HCT116 (cell line): ENCODE measurements around the gene B4GALNT3. TPM values are rescaled to one million over a fixed set of nuclear protein-coding genes. Genes with fewer than 3 reads are reported as not detected.

Experiments used
- ATAC-seq: fragments of 200-7000 bp; cut with Tn5 transposase; 2 replicates; pipeline ENCODE4 v1.9.1; 2020; ENCODE audit warnings: mild to moderate bottlenecking, moderate library complexity
- BruUV-seq: library from RNA; stranded (reverse); fragments of 400-500 nt; replicated peaks from 2 replicates; lab custom pipeline; 2021; lab: Mats Ljungman, UMichigan
- CTCF ChIA-PET: fragments of 300-600 bp; sonication (Branson Sonifier 250); formaldehyde crosslinking; loops from one replicate; lab custom pipeline; 2021; ENCODE audit warnings: antibody characterized with exemption; lab: Charles Lee
- POLR2A ChIA-PET: fragments of 300-600, 350-600 bp; sonication (Branson Sonifier 250); formaldehyde crosslinking; loops from one replicate; lab custom pipeline; 2021; ENCODE audit warnings: antibody characterized with exemption; lab: Charles Lee
- RAD21 ChIA-PET, 2 experiments: fragments of 300-600 bp; sonication (Branson Sonifier 250); formaldehyde crosslinking; loops; one replicate each; lab custom pipeline; 2023; ENCODE audit warnings: low total read pairs in 2 of 2; ENCODE audit not compliant: uncharacterized antibody in 2 of 2, unreplicated experiment in 2 of 2, low non-redundant PET in 1 of 2; lab: Charles Lee
- DNase-seq: peaks from one replicate; pipeline ENCODE4 v3.0.0-alpha.2; 2010; ENCODE audit warnings: low read depth, low spot score
- H2AFZ ChIP-seq: fragments of 200-600 bp; shearing (Covaris generic), sonication (generic); 2 replicates; pipeline ENCODE4 v1.6.1; 2017; ENCODE audit warnings: low read depth, mixed run types, mixed read lengths, antibody characterized with exemption, low read length; ENCODE audit not compliant: poor library complexity, severe bottlenecking
- H3K27ac ChIP-seq: 2 replicates; pipeline ENCODE4 v1.5.1; 2012; ENCODE audit warnings: low read depth, low read length
- H3K27me3 ChIP-seq: fragments of 200-600 bp; sonication (generic); 2 replicates; pipeline ENCODE4 v1.6.1; 2016; ENCODE audit warnings: mixed run types, low read length, mixed read lengths; ENCODE audit not compliant: insufficient read depth
- H3K36me3 ChIP-seq, 2 experiments: fragments of 200-500 bp in 1 of 2; fragments of 200-600 bp in 1 of 2; sonication (Bioruptor generic) in 1 of 2; sonication (generic) in 1 of 2; 2 replicates each; pipeline versions ENCODE4 v1.5.1 to v1.6.1; 2014 to 2016; ENCODE audit warnings: low read length in 2 of 2, inconsistent platforms in 1 of 2, mixed read lengths in 1 of 2, mixed run types in 1 of 2; ENCODE audit not compliant: insufficient read depth in 2 of 2, control insufficient read depth in 1 of 2
- H3K4me1 ChIP-seq, 2 experiments: fragments of 200-600 bp in 1 of 2; sonication (generic) in 1 of 2; 2 replicates each; pipeline versions ENCODE4 v1.5.1 to v1.6.1; 2012 to 2017; ENCODE audit warnings: low read length in 2 of 2, inconsistent platforms in 1 of 2, mild to moderate bottlenecking in 1 of 2, mixed read lengths in 1 of 2, mixed run types in 1 of 2, moderate library complexity in 1 of 2; ENCODE audit not compliant: insufficient read depth in 2 of 2, control insufficient read depth in 1 of 2
- H3K4me2 ChIP-seq: fragments of 200-600 bp; sonication (generic); 2 replicates; pipeline ENCODE4 v1.6.1; 2017; ENCODE audit warnings: mixed run types, low read length, mixed read lengths
- H3K4me3 ChIP-seq, 2 experiments: fragments of 200-600 bp in 1 of 2; sonication (generic) in 1 of 2; replicated peaks in 1 of 2; 2 replicates each; pipeline ENCODE4 v1.5.1; 2011 to 2016; ENCODE audit warnings: low read length in 2 of 2, control low read depth in 1 of 2, low read depth in 1 of 2, mild to moderate bottlenecking in 1 of 2, mixed read lengths in 1 of 2, mixed run types in 1 of 2
- H3K79me2 ChIP-seq: fragments of 200-600 bp; sonication (generic); 2 replicates; pipeline ENCODE4 v1.6.1; 2017; ENCODE audit warnings: mild to moderate bottlenecking, mixed run types, low read length, moderate library complexity, mixed read lengths; ENCODE audit not compliant: insufficient read depth
- H3K9ac ChIP-seq: fragments of 200-600 bp; sonication (generic); 2 replicates; pipeline ENCODE4 v1.6.1; 2016; ENCODE audit warnings: low read length, mixed read lengths
- H3K9me2 ChIP-seq: fragments of 200-600 bp; sonication (generic), shearing (Covaris generic); 2 replicates; pipeline ENCODE4 v1.6.1; 2017; ENCODE audit warnings: mixed run types, mild to moderate bottlenecking, moderate library complexity; ENCODE audit not compliant: insufficient read depth
- H3K9me3 ChIP-seq, 2 experiments: fragments of 200-500 bp in 1 of 2; fragments of 200-600 bp in 1 of 2; sonication (Bioruptor generic) in 1 of 2; sonication (generic) in 1 of 2; 2 replicates each; pipeline ENCODE4 v1.6.1; 2014 to 2017; ENCODE audit warnings: low read length in 2 of 2, mixed read lengths in 2 of 2, inconsistent platforms in 1 of 2, low read depth in 1 of 2, mild to moderate bottlenecking in 1 of 2, mixed run types in 1 of 2, moderate library complexity in 1 of 2; ENCODE audit not compliant: control insufficient read depth in 1 of 2, insufficient read depth in 1 of 2
- H4K20me1 ChIP-seq: fragments of 200-600 bp; sonication (generic), shearing (Covaris generic); 2 replicates; pipeline ENCODE4 v1.6.1; 2017; ENCODE audit warnings: mixed run types, mild to moderate bottlenecking, moderate library complexity; ENCODE audit not compliant: insufficient read depth
- CEBPB ChIP-seq: IDR thresholded peaks from 2 replicates; pipeline ENCODE4 v1.6.1; 2012; ENCODE audit warnings: low read depth
- CTCF ChIP-seq, 3 experiments: fragments of 200-600 bp in 1 of 3; sonication (generic) in 1 of 3; IDR thresholded peaks in 2 of 3; conservative IDR thresholded peaks in 1 of 3; 2 replicates each; pipeline ENCODE4 v1.5.1; 2012 to 2017; ENCODE audit warnings: low read depth in 2 of 3, low read length in 2 of 3, antibody characterized with exemption in 1 of 3, borderline replicate concordance in 1 of 3, control low read depth in 1 of 3, mild to moderate bottlenecking in 1 of 3, mixed read lengths in 1 of 3, mixed run types in 1 of 3, moderate library complexity in 1 of 3; ENCODE audit not compliant: insufficient read depth in 1 of 3
- FOSL1 ChIP-seq: IDR thresholded peaks from 2 replicates; pipeline ENCODE4 v1.6.1; 2012; ENCODE audit warnings: low read depth
- JUND ChIP-seq: IDR thresholded peaks from 2 replicates; pipeline ENCODE4 v1.6.1; 2012
- POLR2A ChIP-seq: IDR thresholded peaks from 2 replicates; pipeline ENCODE4 v1.7.0; 2011; ENCODE audit warnings: borderline replicate concordance; ENCODE audit not compliant: insufficient read depth, insufficient read length; ENCODE audit errors: extremely low read depth
- RAD21 ChIP-seq: IDR thresholded peaks from 2 replicates; pipeline ENCODE4 v1.6.1; 2012; ENCODE audit warnings: low read depth, mild to moderate bottlenecking
- REST ChIP-seq: IDR thresholded peaks from 2 replicates; pipeline ENCODE4 v1.6.1; 2012; ENCODE audit warnings: low read depth
- SIN3A ChIP-seq: IDR thresholded peaks from 2 replicates; pipeline ENCODE4 v1.6.1; 2012; ENCODE audit warnings: low read depth
- TCF7L2 ChIP-seq: IDR thresholded peaks from 2 replicates; pipeline ENCODE4 v1.7.0; 2011; ENCODE audit warnings: borderline replicate concordance, inconsistent platforms; ENCODE audit not compliant: insufficient read depth, insufficient read length; ENCODE audit errors: extremely low read depth
- ZFX ChIP-seq: fragments of 450-650 bp; IDR thresholded peaks from 2 replicates; pipeline ENCODE4 v1.6.1; 2017
- ZNF274 ChIP-seq: fragments of 200-500 bp; sonication (Bioruptor generic); IDR thresholded peaks from 2 replicates; pipeline ENCODE4 v1.6.1; 2014; ENCODE audit warnings: mild to moderate bottlenecking, low read depth, low read length, inconsistent platforms
- intact Hi-C: fragments of 100-400 bp; cut with micrococcal nuclease; formaldehyde crosslinking; loops from 2 replicates; pipeline ENCODE4 v1.10.0; 2022
- total RNA-seq: library from RNA; stranded (reverse); gene quantifications from one replicate; pipeline ENCODE4 v1.2.1, GENCODE V29; 2021; ENCODE audit not compliant: unreplicated experiment

The B4GALNT3 gene
- total RNA-seq, 1 experiment from 2014 or later = 18.2 TPM

GRCh38 chr12:461425-461824 is 1.7 kb downstream of the B4GALNT3 start (continued):
- no peak for TF ChIP-seq CTCF (IDR thresholded peaks at IDR 0.05 in 2 of 3, conservative IDR thresholded peaks at IDR 0.05 in 1 of 3; ENCODE audit: borderline replicate concordance in 1 of 3, insufficient read depth in 1 of 3, low read depth in 2 of 3, low read length in 2 of 3)
- no peak for TF ChIP-seq JUND
- TF ChIP-seq ZFX = no peak
- TF ChIP-seq FOSL1 = no peak

- Histone ChIP-seq H4K20me1 (no peaks in the 10 kb centered on the region), H3K9ac (no peak overlapping the region), H3K79me2 (no peaks in the 10 kb centered on the region), H3K27ac (0 out of 2 replicates have a peak overlapping the region, but pooled peaks have one; percentile 29), H2AFZ (no peak overlapping the region), H3K36me3 (no peaks in the 10 kb centered on the region), H3K27me3 (no peaks in the 10 kb centered on the region), H3K4me3 (no peak overlapping the region), H3K9me2 (no peaks in the 10 kb centered on the region), H3K4me1 (peaks cover 35 to 55% of the 10 kb centered on the region in 2 experiments), H3K4me2 (peak overlapping the region; percentile 34), H3K9me3 (no peaks in the 10 kb centered on the region)
- ChIA-PET RAD21 (no interaction called here), CTCF (interaction anchor here (0.9 kb wide), 1 partner anchor 20 kb away, joined by 3 read pairs; no protein-coding TSS in a partner anchor), POLR2A (no interaction called here)
- no TSS peak for BruUV-seq
- no peak for DNase-seq
- intact Hi-C loops = no loop called here
- TF ChIP-seq RAD21 = no peak
- TF ChIP-seq CEBPB = no peak
- no peak for TF ChIP-seq JUND
- TF ChIP-seq ZNF274 = no peak
- TF ChIP-seq POLR2A = no peak
- no peak for TF ChIP-seq REST
- no peak for TF ChIP-seq TCF7L2
- TF ChIP-seq SIN3A = no peak
- no peak for TF ChIP-seq FOSL1
- ATAC-seq = no peak
Measured at GRCh38 chr12:462936-463705, 3.4 kb downstream of the B4GALNT3 start.
